HG03196 (cell line): Measurements from ENCODE around the gene RANGRF.

Source experiments
- ATAC-seq: cut with Tn5 transposase; IDR thresholded peaks from one replicate; pipeline ENCODE4 v1.9.1; 2021; ENCODE audit not compliant: unreplicated experiment

Gene RANGRF

GRCh38 chr17:8273884-8274444, 14.5 kb upstream of the RANGRF start:
- no peak for ATAC-seq

GRCh38 chr17:8274816-8275215, 13.7 kb upstream of the RANGRF start:
- no peak for ATAC-seq

GRCh38 chr17:8275421-8276290, 12.8 kb upstream of the RANGRF start:
- no peak for ATAC-seq

GRCh38 chr17:8277317-8277716, 11.2 kb upstream of the RANGRF start:
- ATAC-seq: no peak

GRCh38 chr17:8282345-8282744, 6.1 kb upstream of the RANGRF start:
- ATAC-seq: no peak

- ATAC-seq: no peak
Observed at GRCh38 chr17:8283356-8283755, 5.1 kb upstream of the RANGRF start.

- ATAC-seq: no peak
Observed at GRCh38 chr17:8284126-8284525, 4.3 kb upstream of the RANGRF start.

GRCh38 chr17:8285270-8286181, 2.9 kb upstream of the RANGRF start:
- ATAC-seq: no peak

GRCh38 chr17:8287651-8288335, 677 bp upstream of the RANGRF start:
- ATAC-seq: no peak

- ATAC-seq: no peak
Observed at GRCh38 chr17:8289103-8289397, 580 bp downstream of the RANGRF start.

GRCh38 chr17:8290043-8290442, 1.6 kb downstream of the RANGRF start:
- no peak for ATAC-seq

- ATAC-seq: no peak
Observed at GRCh38 chr17:8292639-8293395, 4.3 kb downstream of the RANGRF start.

- ATAC-seq: no peak
Observed at GRCh38 chr17:8294361-8294760, 5.9 kb downstream of the RANGRF start.

- no peak for ATAC-seq
Observed at GRCh38 chr17:8294814-8295316, 6.4 kb downstream of the RANGRF start.

- ATAC-seq: no peak
Observed at GRCh38 chr17:8300226-8300625, 11.8 kb downstream of the RANGRF start.

- ATAC-seq: no peak
Observed at GRCh38 chr17:8300627-8301242, 12.3 kb downstream of the RANGRF start.

GRCh38 chr17:8310601-8311123, 22.2 kb downstream of the RANGRF start:
- no peak for ATAC-seq

- ATAC-seq: no peak
Observed at GRCh38 chr17:8311131-8311790, 22.8 kb downstream of the RANGRF start.

GRCh38 chr17:8312251-8312650, 23.8 kb downstream of the RANGRF start:
- ATAC-seq: no peak
